SK-N-SH (cell line): ENCODE data around the gene GLIS1. TPM values are rescaled to one million over a fixed set of nuclear protein-coding genes. Genes with fewer than 3 reads are reported as not detected.
A peak's percentile ranks its signal among the peaks of the same experiment; 100 is the strongest.

Experiments
- CTCF ChIA-PET: fragments of 300-600, 350-600 bp; formaldehyde crosslinking; extraction: SDS; loops from one replicate; lab custom pipeline; 2021; lab: Yijun Ruan, JAX
- POLR2A ChIA-PET: fragments of 350-600 bp; sonication (Branson Sonifier 250); formaldehyde crosslinking; extraction: SDS; loops from one replicate; lab custom pipeline; 2020; ENCODE audit warnings: antibody characterized with exemption, inconsistent platforms; lab: Yijun Ruan, JAX
- DNase-seq: peaks from one replicate; pipeline ENCODE4 v3.0.0; 2012
- H2AFZ ChIP-seq: fragments of 200-600 bp; sonication (generic); 2 replicates; pipeline ENCODE4 v1.8.1; 2016; ENCODE audit warnings: antibody characterized with exemption, mild to moderate bottlenecking, low read depth
- H3F3A ChIP-seq: fragments of 200-600 bp; sonication (generic); replicated peaks from 2 replicates; pipeline ENCODE3; 2016; ENCODE audit warnings: antibody characterized with exemption, mild to moderate bottlenecking; ENCODE audit not compliant: insufficient read depth
- H3K27ac ChIP-seq, 2 experiments: fragments of 200-500 bp in 1 of 2; fragments of 200-600 bp in 1 of 2; sonication (Bioruptor generic) in 1 of 2; sonication (generic), shearing (Covaris generic) in 1 of 2; 2 replicates each; pipeline versions ENCODE4 v1.5.1 to v1.6.1; 2014 to 2016; ENCODE audit warnings: low read depth in 2 of 2, inconsistent platforms in 1 of 2, low read length in 1 of 2, mild to moderate bottlenecking in 1 of 2, mixed read lengths in 1 of 2
- H3K27me3 ChIP-seq: fragments of 200-600 bp; sonication (generic), shearing (Covaris generic); 2 replicates; pipeline ENCODE4 v1.6.1; 2016; ENCODE audit warnings: mixed run types; ENCODE audit not compliant: insufficient read depth
- H3K36me3 ChIP-seq, 2 experiments: fragments of 200-500 bp in 1 of 2; fragments of 200-600 bp in 1 of 2; sonication (Bioruptor generic) in 1 of 2; sonication (generic) in 1 of 2; replicated peaks in 1 of 2; 2 replicates each; pipeline versions ENCODE3 to v1.5.1; 2014 to 2016; ENCODE audit warnings: low read length in 1 of 2, mild to moderate bottlenecking in 1 of 2; ENCODE audit not compliant: insufficient read depth in 2 of 2, control insufficient read depth in 1 of 2
- H3K4me1 ChIP-seq, 2 experiments: fragments of 200-500 bp in 1 of 2; fragments of 200-600 bp in 1 of 2; sonication (Bioruptor generic) in 1 of 2; sonication (generic), shearing (Covaris generic) in 1 of 2; 2 replicates each; pipeline versions ENCODE4 v1.5.1 to v1.6.1; 2014 to 2016; ENCODE audit warnings: low read depth in 1 of 2, low read length in 1 of 2, mixed run types in 1 of 2; ENCODE audit not compliant: insufficient read depth in 2 of 2, control insufficient read depth in 1 of 2
- H3K4me2 ChIP-seq: fragments of 200-600 bp; sonication (generic), shearing (Covaris generic); 2 replicates; pipeline ENCODE4 v1.6.1; 2017; ENCODE audit warnings: mixed run types
- H3K4me3 ChIP-seq, 2 experiments: fragments of 200-500 bp in 1 of 2; fragments of 200-600 bp in 1 of 2; sonication (Bioruptor generic) in 1 of 2; sonication (generic), shearing (Covaris generic) in 1 of 2; 2 replicates each; pipeline versions ENCODE4 v1.5.1 to v1.8.1; 2014 to 2016; ENCODE audit warnings: low read depth in 2 of 2, inconsistent platforms in 1 of 2, low read length in 1 of 2, mild to moderate bottlenecking in 1 of 2, mixed read lengths in 1 of 2, moderate library complexity in 1 of 2
- H3K79me2 ChIP-seq: fragments of 200-600 bp; sonication (generic); 2 replicates; pipeline ENCODE4 v1.8.1; 2017; ENCODE audit warnings: mild to moderate bottlenecking; ENCODE audit not compliant: insufficient read depth
- H3K9ac ChIP-seq: fragments of 200-600 bp; sonication (generic); 2 replicates; pipeline ENCODE4 v1.6.1; 2017; ENCODE audit warnings: mixed run types
- H3K9me2 ChIP-seq: fragments of 200-600 bp; sonication (generic); 2 replicates; pipeline ENCODE4 v1.6.1; 2017; ENCODE audit warnings: mixed run types
- H3K9me3 ChIP-seq: fragments of 200-600 bp; sonication (generic); 2 replicates; pipeline ENCODE4 v1.6.1; 2017; ENCODE audit warnings: mixed run types, mild to moderate bottlenecking, moderate library complexity
- H4K20me1 ChIP-seq: fragments of 200-600 bp; sonication (generic); 2 replicates; pipeline ENCODE4 v1.6.1; 2017; ENCODE audit warnings: mild to moderate bottlenecking, mixed run types; ENCODE audit not compliant: insufficient read depth
- FOXM1 ChIP-seq: IDR thresholded peaks from 2 replicates; pipeline ENCODE4 v1.4.0; 2012; ENCODE audit warnings: low read depth, mild to moderate bottlenecking
- GABPA ChIP-seq: IDR thresholded peaks from 2 replicates; pipeline ENCODE4 v1.4.0; 2012; ENCODE audit warnings: low read depth, mild to moderate bottlenecking
- IRF3 ChIP-seq: fragments of 150-350 bp; IDR thresholded peaks from 2 replicates; pipeline ENCODE4 v1.6.1; 2016; ENCODE audit warnings: mild to moderate bottlenecking, low read depth, low read length
- MXI1 ChIP-seq: IDR thresholded peaks from 2 replicates; pipeline ENCODE4 v1.6.1; 2012; ENCODE audit warnings: mild to moderate bottlenecking, low read depth, low read length, improper control_type of control experiment
- NRF1 ChIP-seq: IDR thresholded peaks from 2 replicates; pipeline ENCODE4 v1.6.1; 2012; ENCODE audit warnings: low read depth, mild to moderate bottlenecking, low read length
- RAD21 ChIP-seq: IDR thresholded peaks from 2 replicates; pipeline ENCODE4 v1.6.1; 2012; ENCODE audit warnings: mild to moderate bottlenecking, low read length
- RCOR1 ChIP-seq: fragments of 150-350 bp; IDR thresholded peaks from 2 replicates; pipeline ENCODE4 v1.6.1; 2017; ENCODE audit warnings: antibody characterized with exemption, low read length
- RFX5 ChIP-seq: IDR thresholded peaks from 2 replicates; pipeline ENCODE4 v1.6.1; 2012; ENCODE audit warnings: mild to moderate bottlenecking, improper control_type of control experiment, low read length
- SMC3 ChIP-seq: IDR thresholded peaks from 2 replicates; pipeline ENCODE4 v1.6.1; 2012; ENCODE audit warnings: low read depth, low read length, improper control_type of control experiment
- ZBTB33 ChIP-seq: IDR thresholded peaks from 2 replicates; pipeline ENCODE4 v1.4.0; 2012; ENCODE audit warnings: low read depth, borderline replicate concordance
- WGBS: methylation state at CpG from one replicate; pipeline ENCODE4 v1.1.6; 2017; ENCODE audit warnings: low lambda C conversion rate; 5-methylcytosine and 5-hydroxymethylcytosine counted together
- polyA plus RNA-seq, 3 experiments: library from polyadenylated mRNA; depleted of rRNA; stranded (reverse); fragments of >200 nt; gene quantifications; 2 replicates each; pipeline ENCODE4 v1.2.3, GENCODE V29; 2012
- TF ChIP-seq, protein P1 (sequence below): fragments of 150-350 bp; IDR thresholded peaks from 2 replicates; pipeline ENCODE4 v1.6.1; 2017; ENCODE audit warnings: antibody characterized with exemption, low read length, low read depth, borderline replicate concordance

Gene GLIS1
- polyA plus RNA-seq, 1 of the 3 experiments (the other 2 are of a cell fraction): 0.13 TPM

DNA sequence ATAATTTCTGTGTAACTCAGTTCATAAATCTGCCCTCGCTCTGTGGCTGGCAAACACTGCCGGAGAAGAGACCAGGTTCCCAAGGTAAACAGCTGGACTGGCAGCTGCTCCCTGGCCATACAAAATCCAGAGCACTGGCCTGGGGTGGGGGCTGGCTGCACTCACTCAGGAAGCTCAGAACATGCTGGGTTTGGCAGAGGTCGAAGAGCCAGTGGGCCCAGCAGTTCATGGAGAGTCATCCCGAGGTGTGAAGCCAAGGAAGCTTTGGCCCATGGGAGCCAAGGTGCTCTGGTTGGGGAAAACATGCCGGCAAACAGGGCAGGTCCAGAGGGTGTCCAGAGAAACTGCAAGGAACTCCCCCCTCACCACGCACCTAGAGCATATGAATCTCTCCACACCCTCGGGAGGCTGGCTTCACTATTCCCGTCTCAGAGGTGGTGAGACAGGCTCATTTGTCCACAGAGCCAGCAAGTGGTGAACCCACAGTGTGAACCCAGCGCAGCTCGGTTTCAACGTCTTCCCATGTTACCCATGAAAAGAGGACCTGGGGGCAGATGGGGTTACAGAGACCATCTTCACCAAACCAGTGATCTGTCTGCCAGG lies 177.4 kb downstream of the GLIS1 start (continued):
- TF ChIP-seq IRF3 (no peak), RFX5 (no peak)

DNA sequence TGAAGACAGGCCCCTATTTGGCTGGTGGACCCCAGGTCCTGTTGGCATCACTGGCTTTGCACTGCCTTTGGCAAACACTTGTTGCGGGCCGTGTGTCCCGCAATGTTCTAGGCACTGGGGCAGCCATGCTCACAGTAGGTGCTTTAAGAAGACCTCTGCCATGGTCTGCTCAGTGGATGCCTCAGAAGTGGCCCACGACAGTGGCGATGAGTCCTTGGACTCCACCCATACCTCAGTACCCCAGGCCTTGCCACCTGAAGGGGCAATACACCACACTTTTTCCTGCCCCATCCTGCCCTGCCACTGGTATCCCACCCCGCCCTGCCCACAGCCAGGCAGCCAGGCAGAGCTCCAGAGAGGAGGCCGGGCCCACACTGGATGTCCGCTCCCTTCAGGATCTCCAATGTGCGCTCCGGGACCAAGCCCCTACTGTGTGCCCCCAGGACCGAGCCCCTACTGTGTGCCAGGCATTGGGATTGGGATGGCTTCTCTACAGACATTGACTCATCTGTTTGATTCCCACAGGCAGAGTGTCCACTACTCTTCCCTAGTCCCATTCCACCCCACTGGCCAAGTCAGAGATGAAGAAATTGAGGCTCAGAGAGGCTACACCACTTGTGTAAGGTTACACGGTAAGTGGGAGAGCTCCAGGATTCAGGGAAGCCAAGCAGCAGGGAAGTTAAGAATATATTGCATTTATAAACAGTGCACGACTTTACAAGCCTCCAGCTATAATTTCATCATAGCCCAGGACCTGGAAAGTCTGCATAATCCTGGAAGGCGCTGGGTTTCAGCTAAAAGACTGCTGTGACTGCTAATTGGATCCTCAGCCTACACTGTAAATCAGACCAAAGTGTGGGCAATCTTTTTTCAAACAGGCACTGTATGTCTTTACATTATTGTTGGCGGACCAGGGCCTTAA lies 178.1 kb downstream of the GLIS1 start:
- peak overlapping the region in 1 of 2 experiments; percentile 40; a peak in 2 of 4 replicates for H3K27ac ChIP-seq
- H3K27me3 ChIP-seq: no peaks in the 10 kb centered on the region
- peaks cover 0 to 60% of the 10 kb centered on the region in 2 experiments; a peak in 2 of 4 replicates for H3K4me1 ChIP-seq
- peak; percentile 18 for DNase-seq
- ChIA-PET CTCF (interaction anchor here (0.9 to 2.4 kb wide), 7 partner anchors 9 to 109 kb away, joined by 3 to 7 read pairs (median 4); no protein-coding TSS in a partner anchor), POLR2A (interaction anchor here (0.6 to 1.1 kb wide), 3 partner anchors 11 to 52 kb away, joined by 3 to 4 read pairs (median 3); no protein-coding TSS in a partner anchor)
- no peaks in the 10 kb centered on the region for H4K20me1 ChIP-seq
- H3F3A ChIP-seq: peaks cover 13% of the 10 kb centered on the region
- no peaks in the 10 kb centered on the region for H3K79me2 ChIP-seq
- H3K4me2 ChIP-seq: no peak overlapping the region
- TF ChIP-seq SMC3 (0 out of 2 replicates have a peak, but pooled peaks have one; percentile 5), FOXM1 (no peak)
- H3K9ac ChIP-seq: no peak overlapping the region
- H2AFZ ChIP-seq: no peak overlapping the region
- H3K4me3 ChIP-seq: no peak overlapping the region
- H3K9me3 ChIP-seq: no peaks in the 10 kb centered on the region
- H3K9me2 ChIP-seq: no peaks in the 10 kb centered on the region
- 66% methylated on average over 8 of the region's 15 CpGs for WGBS
- H3K36me3 ChIP-seq: no peaks in the 10 kb centered on the region

- Histone ChIP-seq H3K36me3 (no peaks in the 10 kb centered on the region), H3K9me3 (no peaks in the 10 kb centered on the region), H3K4me2 (no peak overlapping the region), H3K4me3 (no peak overlapping the region), H4K20me1 (no peaks in the 10 kb centered on the region), H3K4me1 (peaks cover 0 to 60% of the 10 kb centered on the region in 2 experiments; a peak in 2 of 4 replicates), H3K79me2 (no peaks in the 10 kb centered on the region), H3K27me3 (no peaks in the 10 kb centered on the region), H2AFZ (no peak overlapping the region), H3F3A (peaks cover 12% of the 10 kb centered on the region), H3K9me2 (no peaks in the 10 kb centered on the region), H3K27ac (no peak overlapping the region; a peak in 1 of 4 replicates), H3K9ac (no peak overlapping the region)
- ChIA-PET POLR2A (no interaction called here), CTCF (interaction anchor here (0.5 to 2.4 kb wide), 5 partner anchors 21 to 458 kb away, joined by 3 to 6 read pairs (median 3); partner anchors contain the start of gene LDLRAD1)
- no peak for TF ChIP-seq MXI1
- TF ChIP-seq RCOR1: no peak
- no peak for TF ChIP-seq NRF1
- TF ChIP-seq ZBTB33: no peak
- TF ChIP-seq, protein P1, sequence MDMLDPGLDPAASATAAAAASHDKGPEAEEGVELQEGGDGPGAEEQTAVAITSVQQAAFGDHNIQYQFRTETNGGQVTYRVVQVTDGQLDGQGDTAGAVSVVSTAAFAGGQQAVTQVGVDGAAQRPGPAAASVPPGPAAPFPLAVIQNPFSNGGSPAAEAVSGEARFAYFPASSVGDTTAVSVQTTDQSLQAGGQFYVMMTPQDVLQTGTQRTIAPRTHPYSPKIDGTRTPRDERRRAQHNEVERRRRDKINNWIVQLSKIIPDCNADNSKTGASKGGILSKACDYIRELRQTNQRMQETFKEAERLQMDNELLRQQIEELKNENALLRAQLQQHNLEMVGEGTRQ: no peak
- no peak for TF ChIP-seq GABPA
- TF ChIP-seq SMC3: no peak
- no peak for TF ChIP-seq RAD21
- no peak for TF ChIP-seq IRF3
- peak; percentile 11 for DNase-seq
- WGBS: 69% methylated on average over 12 of the region's 12 CpGs
Measured at GRCh38 chr1:53559854-53560580, 178.9 kb downstream of the GLIS1 start.
